NCI-H2196 (cell line): Measurements from ENCODE around the gene IFI35.
A peak's percentile ranks its signal among the peaks of the same experiment; 100 is the strongest.

Experiments
- DNase-seq: peaks from one replicate; lab custom pipeline; 2025; ENCODE audit not compliant: unreplicated experiment; lab: John Stamatoyannopoulos, UW

IFI35 gene

GRCh38 chr17:43020789-43021740 is 14.5 kb downstream of the IFI35 start:
- peak; percentile 40 for DNase-seq

- DNase-seq: peak; percentile 57
These were observed 15.3 kb downstream of the IFI35 start, which contains the start of gene VAT1 for GRCh38 chr17:43021741-43022512. Gene VAT1 (minus strand): TSS chr17:43022385. CDS start chr17:43022322, 63 bp downstream.

GRCh38 chr17:43024407-43025289 is 18.1 kb downstream of the IFI35 start, which contains the start of gene RND2:
Gene RND2 (plus strand): TSS chr17:43025231. CDS start chr17:43025348, 117 bp downstream.
- peak; percentile 84 for DNase-seq

- no peak for DNase-seq
These were observed 18.7 kb downstream of the IFI35 start for GRCh38 chr17:43025290-43025657.

- no peak for DNase-seq
These were observed 19.4 kb downstream of the IFI35 start for GRCh38 chr17:43025766-43026537.

- no peak for DNase-seq
These were observed 20.0 kb downstream of the IFI35 start for GRCh38 chr17:43026595-43026994.

- no peak for DNase-seq
These were observed 20.8 kb downstream of the IFI35 start for GRCh38 chr17:43027091-43028032.

GRCh38 chr17:43028221-43028861 is 21.8 kb downstream of the IFI35 start:
- no peak for DNase-seq

GRCh38 chr17:43030137-43030767 is 23.7 kb downstream of the IFI35 start:
- no peak for DNase-seq

GRCh38 chr17:43031666-43032065 is 25.1 kb downstream of the IFI35 start:
- no peak for DNase-seq

- no peak for DNase-seq
These were observed 27.6 kb downstream of the IFI35 start for GRCh38 chr17:43033948-43034881.

GRCh38 chr17:43034894-43035293 is 28.3 kb downstream of the IFI35 start:
- no peak for DNase-seq

- DNase-seq: no peak
These were observed 33.1 kb downstream of the IFI35 start for GRCh38 chr17:43039646-43040045.

GRCh38 chr17:43040655-43041054 is 34.1 kb downstream of the IFI35 start:
- no peak for DNase-seq

- DNase-seq: no peak
These were observed 35.5 kb downstream of the IFI35 start for GRCh38 chr17:43042025-43042628.

- DNase-seq: no peak
These were observed 36.7 kb downstream of the IFI35 start for GRCh38 chr17:43043307-43043706.
